Adipocyte (in vitro differentiated cells): Measurements from ENCODE around the gene LAP3.

Source experiments
- DNase-seq: peaks from one replicate; pipeline ENCODE4 v3.0.0-alpha.2; 2015; ENCODE audit warnings: low read depth
- H3K27me3 ChIP-seq: replicated peaks from 2 replicates; pipeline ENCODE4 v1.7.0; 2013; ENCODE audit warnings: mild to moderate bottlenecking, low read length, moderate library complexity; ENCODE audit not compliant: control insufficient read depth, insufficient read depth
- H3K36me3 ChIP-seq: 2 replicates; pipeline ENCODE4 v1.7.0; 2013; ENCODE audit warnings: low read length, mild to moderate bottlenecking, moderate library complexity; ENCODE audit not compliant: control insufficient read depth, insufficient read depth, severe bottlenecking
- H3K4me1 ChIP-seq: 2 replicates; pipeline ENCODE4 v1.7.0; 2013; ENCODE audit warnings: mild to moderate bottlenecking, low read length, moderate library complexity; ENCODE audit not compliant: control insufficient read depth, insufficient read depth
- H3K4me3 ChIP-seq: 2 replicates; pipeline ENCODE4 v1.7.0; 2013; ENCODE audit warnings: mild to moderate bottlenecking, low read length, moderate library complexity
- H3K9ac ChIP-seq: 2 replicates; pipeline ENCODE4 v1.7.0; 2013; ENCODE audit warnings: mild to moderate bottlenecking, low read length, moderate library complexity
- H3K9me3 ChIP-seq: 2 replicates; pipeline ENCODE4 v1.7.0; 2013; ENCODE audit warnings: mild to moderate bottlenecking, low read length, moderate library complexity; ENCODE audit not compliant: control insufficient read depth

LAP3 gene

GRCh38 chr4:17546678-17547077, 30.3 kb upstream of the LAP3 start:
- Histone ChIP-seq H3K36me3 (no peaks in the 10 kb centered on the region), H3K9me3 (no peaks in the 10 kb centered on the region), H3K27me3 (no peaks in the 10 kb centered on the region), H3K4me3 (no peak overlapping the region), H3K9ac (no peak overlapping the region), H3K4me1 (peaks cover 3% of the 10 kb centered on the region)
- DNase-seq: no peak

DNA sequence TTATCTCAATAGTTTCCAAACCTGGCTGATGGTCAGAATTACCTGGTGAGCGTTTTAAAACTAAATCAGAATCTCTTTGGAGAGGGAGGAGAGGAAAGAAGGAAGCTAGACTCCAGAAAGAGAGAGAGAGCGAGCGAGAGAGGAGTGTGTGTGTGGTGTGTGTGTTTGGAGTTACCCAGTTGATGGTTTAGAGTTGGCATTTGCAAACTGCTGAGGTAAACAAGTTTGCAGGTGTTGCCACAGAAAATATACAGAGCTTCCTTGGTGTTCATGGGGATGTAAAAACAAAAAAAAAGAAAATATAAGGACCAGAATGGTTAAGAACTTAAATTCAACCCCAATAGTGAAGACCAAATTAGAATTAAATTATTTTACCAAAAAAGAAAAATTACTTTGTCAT, 26.4 kb upstream of the LAP3 start:
- no peak overlapping the region for H3K9ac ChIP-seq
- no peak for DNase-seq
- no peaks in the 10 kb centered on the region for H3K9me3 ChIP-seq

GRCh38 chr4:17552427-17552826, 24.6 kb upstream of the LAP3 start:
- no peak overlapping the region for H3K4me3 ChIP-seq
- DNase-seq: no peak
- no peaks in the 10 kb centered on the region for H3K9me3 ChIP-seq
- H3K4me1 ChIP-seq: no peaks in the 10 kb centered on the region
- H3K36me3 ChIP-seq: no peaks in the 10 kb centered on the region
- no peaks in the 10 kb centered on the region for H3K27me3 ChIP-seq
- H3K9ac ChIP-seq: no peak overlapping the region

More for the DNA sequence above, 26.4 kb upstream of the LAP3 start:
- Histone ChIP-seq H3K4me3 (no peak overlapping the region), H3K4me1 (no peaks in the 10 kb centered on the region), H3K27me3 (no peaks in the 10 kb centered on the region), H3K36me3 (no peaks in the 10 kb centered on the region)

GRCh38 chr4:17554568-17554967, 22.4 kb upstream of the LAP3 start:
- no peak for DNase-seq
- H3K9me3 ChIP-seq: no peaks in the 10 kb centered on the region
- H3K9ac ChIP-seq: no peak overlapping the region
- no peaks in the 10 kb centered on the region for H3K4me1 ChIP-seq
- H3K36me3 ChIP-seq: no peaks in the 10 kb centered on the region
- H3K27me3 ChIP-seq: no peaks in the 10 kb centered on the region
- no peak overlapping the region for H3K4me3 ChIP-seq

- H3K9me3 ChIP-seq: no peaks in the 10 kb centered on the region
- no peak overlapping the region for H3K4me3 ChIP-seq
- no peak for DNase-seq
- H3K9ac ChIP-seq: no peak overlapping the region
- H3K36me3 ChIP-seq: no peaks in the 10 kb centered on the region
- H3K27me3 ChIP-seq: no peaks in the 10 kb centered on the region
- H3K4me1 ChIP-seq: peaks cover 6% of the 10 kb centered on the region
Observed at GRCh38 chr4:17556498-17556897, 20.5 kb upstream of the LAP3 start.

GRCh38 chr4:17557880-17558279, 19.1 kb upstream of the LAP3 start:
- H3K4me1 ChIP-seq: peaks cover 8% of the 10 kb centered on the region
- H3K9ac ChIP-seq: no peak overlapping the region
- H3K27me3 ChIP-seq: no peaks in the 10 kb centered on the region

GRCh38 chr4:17558941-17559708, 17.9 kb upstream of the LAP3 start:
- H3K27me3 ChIP-seq: no peaks in the 10 kb centered on the region
- DNase-seq: no peak
- H3K9ac ChIP-seq: no peak overlapping the region
- peaks cover 8% of the 10 kb centered on the region for H3K4me1 ChIP-seq
- no peaks in the 10 kb centered on the region for H3K36me3 ChIP-seq
- no peaks in the 10 kb centered on the region for H3K9me3 ChIP-seq
- no peak overlapping the region for H3K4me3 ChIP-seq

More at GRCh38 chr4:17557880-17558279, 19.1 kb upstream of the LAP3 start:
- no peaks in the 10 kb centered on the region for H3K36me3 ChIP-seq
- no peaks in the 10 kb centered on the region for H3K9me3 ChIP-seq
- DNase-seq: peak; percentile 38
- no peak overlapping the region for H3K4me3 ChIP-seq

- no peak for DNase-seq
- Histone ChIP-seq H3K36me3 (no peaks in the 10 kb centered on the region), H3K9me3 (no peaks in the 10 kb centered on the region), H3K27me3 (no peaks in the 10 kb centered on the region), H3K4me3 (no peak overlapping the region), H3K9ac (no peak overlapping the region), H3K4me1 (peaks cover 8% of the 10 kb centered on the region)
Observed at GRCh38 chr4:17559709-17560048, 17.3 kb upstream of the LAP3 start.

DNA sequence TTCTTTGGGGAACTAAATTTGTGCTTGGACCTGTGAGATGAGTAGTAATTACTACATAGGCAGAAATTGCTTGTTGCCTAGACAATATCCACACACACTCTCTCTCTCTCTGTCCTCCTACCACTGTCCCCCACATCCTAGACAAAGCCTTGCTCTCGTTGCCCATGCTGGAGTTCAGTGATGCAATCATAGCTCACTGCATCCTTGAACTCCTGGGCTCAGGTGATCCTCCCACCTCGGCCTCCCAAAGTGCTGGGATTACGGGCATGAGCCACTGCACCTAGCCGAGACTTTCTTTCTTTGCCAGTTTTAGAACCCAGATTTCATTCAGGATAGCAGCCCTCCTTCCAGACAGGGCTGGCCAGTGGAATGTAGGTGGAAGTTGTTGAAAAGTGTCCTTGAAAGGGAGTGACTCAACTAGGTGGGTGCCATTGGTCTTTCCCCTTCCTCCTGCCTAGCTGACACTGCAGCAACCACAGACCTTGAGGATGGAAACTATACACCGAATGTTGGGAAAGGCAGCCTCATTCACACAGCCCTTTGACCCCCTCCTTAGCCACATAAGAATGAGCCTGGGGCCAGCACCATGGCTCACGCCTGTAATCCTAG, 16.8 kb upstream of the LAP3 start:
- no peaks in the 10 kb centered on the region for H3K27me3 ChIP-seq
- H3K9me3 ChIP-seq: no peaks in the 10 kb centered on the region
- H3K36me3 ChIP-seq: no peaks in the 10 kb centered on the region
- no peak overlapping the region for H3K9ac ChIP-seq
- H3K4me3 ChIP-seq: no peak overlapping the region
- peaks cover 8% of the 10 kb centered on the region for H3K4me1 ChIP-seq
- no peak for DNase-seq

GRCh38 chr4:17561195-17561909, 15.6 kb upstream of the LAP3 start:
- DNase-seq: peak; percentile 78
- no peak overlapping the region for H3K9ac ChIP-seq
- H3K4me3 ChIP-seq: no peak overlapping the region
- no peaks in the 10 kb centered on the region for H3K36me3 ChIP-seq
- H3K9me3 ChIP-seq: no peaks in the 10 kb centered on the region
- H3K4me1 ChIP-seq: peaks cover 8% of the 10 kb centered on the region
- no peaks in the 10 kb centered on the region for H3K27me3 ChIP-seq

- H3K9me3 ChIP-seq: no peaks in the 10 kb centered on the region
- no peak for DNase-seq
- no peak overlapping the region for H3K4me3 ChIP-seq
- H3K27me3 ChIP-seq: no peaks in the 10 kb centered on the region
- peaks cover 10% of the 10 kb centered on the region for H3K4me1 ChIP-seq
- H3K36me3 ChIP-seq: no peaks in the 10 kb centered on the region
- no peak overlapping the region for H3K9ac ChIP-seq
Observed at GRCh38 chr4:17562157-17562556, 14.8 kb upstream of the LAP3 start.
